Esophagus squamous epithelium (tissue), 5 donors: ENCODE measurements around the gene SRGN. TPM values are rescaled to one million over a fixed set of nuclear protein-coding genes. Genes with fewer than 3 reads are reported as not detected.
A peak's percentile ranks its signal among the peaks of the same experiment; 100 is the strongest.

Source experiments
- DNase-seq: peaks from one replicate; lab custom pipeline; 2025; lab: John Stamatoyannopoulos, UW
- H3K27ac ChIP-seq, 4 donors: fragments of 200-600 bp; sonication (generic); one replicate each; pipeline ENCODE4 v1.5.1; 2016 to 2019; ENCODE audit warnings: mild to moderate bottlenecking in 1 of 4
- H3K27me3 ChIP-seq, 4 donors: fragments of 200-600 bp; sonication (generic); 1 replicate in 3 of 4; 2 replicates in 1 of 4; pipeline versions ENCODE4 v1.5.1 to v1.6.0; 2017 to 2021; ENCODE audit warnings: antibody characterized with exemption in 1 of 4
- H3K36me3 ChIP-seq, 3 donors: fragments of 200-600 bp; sonication (generic); one replicate each; pipeline ENCODE4 v1.5.1; 2016 to 2019
- H3K4me1 ChIP-seq, 3 donors: fragments of 200-600 bp; sonication (generic); one replicate each; pipeline ENCODE4 v1.5.1; 2017 to 2019
- H3K4me3 ChIP-seq, 4 donors: fragments of 200-600 bp; sonication (generic); 1 replicate in 3 of 4; 2 replicates in 1 of 4; pipeline ENCODE4 v1.5.1; 2016 to 2019; ENCODE audit warnings: mild to moderate bottlenecking in 2 of 4, moderate library complexity in 1 of 4
- H3K9me3 ChIP-seq, 3 donors: fragments of 200-600 bp; sonication (generic); one replicate each; pipeline ENCODE4 v1.5.1; 2016 to 2019
- CTCF ChIP-seq, 6 experiments: fragments of 450-650 bp in 4 of 6; fragments of 200-600 bp in 2 of 6; sonication (generic) in 2 of 6; IDR thresholded peaks; one replicate each; pipeline ENCODE4 v1.5.1; 2016 to 2019; ENCODE audit warnings: antibody characterized with exemption in 6 of 6, mild to moderate bottlenecking in 4 of 6, moderate library complexity in 4 of 6
- POLR2A ChIP-seq, 4 donors: fragments of 450-650 bp; IDR thresholded peaks; one replicate each; pipeline ENCODE4 v1.6.1; 2017; ENCODE audit warnings: antibody characterized with exemption in 4 of 4, mild to moderate bottlenecking in 4 of 4, moderate library complexity in 3 of 4
- WGBS, 2 donors: methylation state at CpG; one replicate each; pipeline ENCODE4 v1.1.5; 2018; 5-methylcytosine and 5-hydroxymethylcytosine counted together
- intact Hi-C: fragments of 100-400 bp; cut with DNase I; formaldehyde crosslinking; loops from one replicate; pipeline ENCODE4 v1.15.0; 2022
- total RNA-seq, 4 donors: library from RNA; depleted of rRNA; stranded (reverse); fragments of >200 nt; gene quantifications; one replicate each; pipeline ENCODE4 v1.1.0, GENCODE V29; 2016
- donor health status: DM: yes; HTN: yes; CAD: no.

SRGN gene
- total RNA-seq, 4 donors from 2014 or later: 3.5 to 64.1 (median 37.9) TPM

GRCh38 chr10:69061305-69062161, 26.4 kb upstream of the SRGN start:
- Histone ChIP-seq H3K27me3 (peaks cover 0 to 3% (median 0%) of the 10 kb centered on the region in 4 donors), H3K4me3 (peak overlapping the region in 1 of 4 donors; percentile 45), H3K36me3 (no peaks in the 10 kb centered on the region), H3K9me3 (no peaks in the 10 kb centered on the region), H3K4me1 (peaks cover 0 to 42% (median 19%) of the 10 kb centered on the region in 3 donors), H3K27ac (peak overlapping the region; percentile 68 to 91 (median 82))
- DNase-seq: no peak
- intact Hi-C loops: no loop called here
- 36 to 39% methylated on average over 16 to 20 of the region's 20 CpGs for WGBS, 2 donors
- no peak for TF ChIP-seq CTCF (IDR thresholded peaks at IDR 0.05)
- peak in 2 of 4 donors; percentile 28 to 59 for TF ChIP-seq POLR2A (IDR thresholded peaks at IDR 0.05)

- TF ChIP-seq CTCF (IDR thresholded peaks at IDR 0.05): no peak
- TF ChIP-seq POLR2A (IDR thresholded peaks at IDR 0.05): no peak
- intact Hi-C loops: no loop called here
- Histone ChIP-seq H3K27ac (peak overlapping the region in 2 of 4 donors; percentile 80 to 91), H3K9me3 (no peaks in the 10 kb centered on the region), H3K27me3 (peaks cover 0 to 3% (median 0%) of the 10 kb centered on the region in 4 donors), H3K36me3 (no peaks in the 10 kb centered on the region), H3K4me1 (peaks cover 0 to 28% (median 15%) of the 10 kb centered on the region in 3 donors), H3K4me3 (no peak overlapping the region)
- 71 to 86% methylated on average over 5 of the region's 5 CpGs for WGBS, 2 donors
- no peak for DNase-seq
Measured at GRCh38 chr10:69062901-69063300, 25.0 kb upstream of the SRGN start.

GRCh38 chr10:69064762-69065328, 23.1 kb upstream of the SRGN start:
- peaks cover 0 to 3% (median 0%) of the 10 kb centered on the region in 4 donors for H3K27me3 ChIP-seq
- H3K9me3 ChIP-seq: no peaks in the 10 kb centered on the region
- 75 to 77% methylated on average over 3 to 6 of the region's 6 CpGs for WGBS, 2 donors
- no peak overlapping the region for H3K4me3 ChIP-seq
- H3K27ac ChIP-seq: peak overlapping the region in 3 of 4 donors; percentile 38 to 74 (median 44)
- TF ChIP-seq CTCF (IDR thresholded peaks at IDR 0.05) (no peak), POLR2A (IDR thresholded peaks at IDR 0.05) (no peak)
- intact Hi-C loops: no loop called here
- no peak for DNase-seq
- H3K4me1 ChIP-seq: peaks cover 0 to 25% (median 15%) of the 10 kb centered on the region in 3 donors
- H3K36me3 ChIP-seq: no peaks in the 10 kb centered on the region

- H3K36me3 ChIP-seq: no peaks in the 10 kb centered on the region
- no peak for TF ChIP-seq CTCF (IDR thresholded peaks at IDR 0.05)
- no peak for TF ChIP-seq POLR2A (IDR thresholded peaks at IDR 0.05)
- peaks cover 0 to 25% (median 15%) of the 10 kb centered on the region in 3 donors for H3K4me1 ChIP-seq
- 32 to 38% methylated on average over 7 to 8 of the region's 8 CpGs for WGBS, 2 donors
- H3K27ac ChIP-seq: peak overlapping the region in 3 of 4 donors; percentile 38 to 74 (median 44)
- no peak overlapping the region for H3K4me3 ChIP-seq
- DNase-seq: no peak
- peaks cover 0 to 3% (median 0%) of the 10 kb centered on the region in 4 donors for H3K27me3 ChIP-seq
- intact Hi-C loops: no loop called here
- H3K9me3 ChIP-seq: no peaks in the 10 kb centered on the region
Measured at GRCh38 chr10:69065406-69066361, 22.2 kb upstream of the SRGN start.
